HEK293 (cell line): ENCODE results near the gene CLK1.

Experiments
- CTCF ChIA-PET: fragments of 350-600 bp; formaldehyde crosslinking; extraction: SDS; loops from one replicate; lab custom pipeline; 2021; ENCODE audit warnings: antibody characterized with exemption; lab: Yijun Ruan, JAX
- POLR2A ChIA-PET: fragments of 300-600 bp; formaldehyde crosslinking; extraction: SDS; loops from one replicate; lab custom pipeline; 2020; ENCODE audit warnings: antibody characterized with exemption, inconsistent platforms; lab: Yijun Ruan, JAX
- H3K27ac ChIP-seq: fragments of 200-500 bp; sonication (Bioruptor generic); 2 replicates; pipeline ENCODE4 v1.5.1; 2014; ENCODE audit warnings: low read depth, low read length, control low read depth, inconsistent platforms; ENCODE audit errors: extremely low read depth
- H3K36me3 ChIP-seq, 2 experiments: fragments of 200-500 bp in 1 of 2; sonication (Bioruptor generic) in 1 of 2; 1 replicate in 1 of 2; 2 replicates in 1 of 2; pipeline ENCODE4 v1.5.1; 2014 to 2017; ENCODE audit warnings: inconsistent platforms in 2 of 2, low read length in 2 of 2; ENCODE audit not compliant: control insufficient read depth in 2 of 2, insufficient read depth in 1 of 2
- H3K4me1 ChIP-seq: fragments of 200-500 bp; sonication (Bioruptor generic); 2 replicates; pipeline ENCODE4 v1.5.1; 2014; ENCODE audit warnings: mild to moderate bottlenecking, low read length, inconsistent platforms; ENCODE audit not compliant: control insufficient read depth, insufficient read depth
- H3K4me3 ChIP-seq: 2 replicates; pipeline ENCODE4 v1.5.1; 2011; ENCODE audit warnings: low read depth, mild to moderate bottlenecking, control low read depth, low read length, moderate library complexity
- H3K9me3 ChIP-seq: fragments of 200-500 bp; sonication (Bioruptor generic); 2 replicates; pipeline ENCODE4 v1.5.1; 2014; ENCODE audit warnings: low read depth, low read length, inconsistent platforms; ENCODE audit not compliant: control insufficient read depth, insufficient read depth
- OSR2 ChIP-seq: fragments of 450-650 bp; formaldehyde crosslinking; IDR thresholded peaks from 2 replicates; pipeline ENCODE4 v1.5.1; 2016; ENCODE audit warnings: missing biosample characterization, missing genetic modification characterization
- SP7 ChIP-seq: fragments of 450-650 bp; formaldehyde crosslinking; IDR thresholded peaks from 2 replicates; pipeline ENCODE4 v1.5.1; 2016; ENCODE audit warnings: missing biosample characterization, missing genetic modification characterization
- ZBTB17 ChIP-seq: fragments of 450-650 bp; formaldehyde crosslinking; IDR thresholded peaks from 2 replicates; pipeline ENCODE4 v1.5.1; 2016; ENCODE audit warnings: missing biosample characterization, missing genetic modification characterization
- ZBTB21 ChIP-seq: fragments of 450-650 bp; formaldehyde crosslinking; IDR thresholded peaks from 2 replicates; pipeline ENCODE4 v1.5.1; 2017; ENCODE audit warnings: missing biosample characterization, missing genetic modification characterization
- ZEB2 ChIP-seq: fragments of 450-650 bp; formaldehyde crosslinking; IDR thresholded peaks from 2 replicates; pipeline ENCODE4 v1.5.1; 2016; ENCODE audit warnings: missing biosample characterization, missing genetic modification characterization
- ZNF214 ChIP-seq: fragments of 450-650 bp; formaldehyde crosslinking; IDR thresholded peaks from 2 replicates; pipeline ENCODE4 v1.5.1; 2017; ENCODE audit warnings: missing biosample characterization, mild to moderate bottlenecking, missing genetic modification characterization, borderline replicate concordance
- ZNF335 ChIP-seq: fragments of 450-650 bp; formaldehyde crosslinking; conservative IDR thresholded peaks from 2 replicates; pipeline ENCODE4 v1.5.1; 2016; ENCODE audit warnings: missing biosample characterization, missing genetic modification characterization
- ZNF391 ChIP-seq: fragments of 450-650 bp; formaldehyde crosslinking; IDR thresholded peaks from 2 replicates; pipeline ENCODE4 v1.5.1; 2016; ENCODE audit warnings: low read depth, missing biosample characterization, missing genetic modification characterization, borderline replicate concordance
- ZNF629 ChIP-seq: fragments of 450-650 bp; formaldehyde crosslinking; IDR thresholded peaks from 2 replicates; pipeline ENCODE4 v1.5.1; 2017; ENCODE audit warnings: missing biosample characterization, missing genetic modification characterization
- ZNF76 ChIP-seq: fragments of 450-650 bp; formaldehyde crosslinking; IDR thresholded peaks from 2 replicates; pipeline ENCODE4; 2016; ENCODE audit warnings: low read depth, missing biosample characterization, missing genetic modification characterization, borderline replicate concordance
- TF ChIP-seq, protein P1 (sequence below): fragments of 450-650 bp; formaldehyde crosslinking; IDR thresholded peaks from 2 replicates; pipeline ENCODE4 v1.5.1; 2016; ENCODE audit warnings: missing biosample characterization, missing genetic modification characterization
- TF ChIP-seq, protein P2 (sequence below): fragments of 450-650 bp; formaldehyde crosslinking; conservative IDR thresholded peaks from 2 replicates; pipeline ENCODE4 v1.5.1; 2016; ENCODE audit warnings: low read depth, missing biosample characterization, missing genetic modification characterization
- TF ChIP-seq, protein P3 (sequence below): fragments of 450-650 bp; formaldehyde crosslinking; IDR thresholded peaks from 2 replicates; pipeline ENCODE4 v1.5.1; 2016; ENCODE audit warnings: missing biosample characterization, missing genetic modification characterization
- TF ChIP-seq, protein P4 (sequence below): fragments of 450-650 bp; formaldehyde crosslinking; IDR thresholded peaks from 2 replicates; pipeline ENCODE4 v1.5.1; 2017; ENCODE audit warnings: missing biosample characterization, missing genetic modification characterization

Gene CLK1

DNA sequence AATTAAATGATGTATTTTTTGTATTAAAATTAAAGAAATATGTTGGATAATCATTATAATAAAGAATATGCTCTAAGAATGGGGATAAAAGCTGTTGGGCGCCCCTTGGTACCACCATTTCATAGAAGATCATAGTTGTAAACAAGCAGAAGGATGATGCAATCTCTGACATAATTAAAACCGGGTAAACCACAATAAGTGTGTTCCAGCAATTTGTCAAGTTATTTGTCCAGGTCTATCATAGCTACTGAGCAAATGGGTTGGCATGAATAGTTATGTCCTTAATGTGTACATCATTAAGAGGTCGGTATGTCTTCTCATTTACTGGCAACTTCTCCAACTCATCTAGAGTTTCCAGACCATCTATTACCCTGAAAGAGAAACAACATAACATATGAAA lies 6.7 kb upstream of the CLK1 start:
- CTCF ChIA-PET: interaction anchor here (0.6 kb wide), 1 partner anchor 288 kb away, joined by 3 read pairs; no protein-coding TSS in a partner anchor

More for the DNA sequence above, 6.7 kb upstream of the CLK1 start:
- Histone ChIP-seq H3K9me3 (no peaks in the 10 kb centered on the region), H3K4me1 (peaks cover 2% of the 10 kb centered on the region; the same call in 1 of the 2 replicates), H3K4me3 (no peak overlapping the region), H3K27ac (no peak overlapping the region), H3K36me3 (peaks cover 44 to 53% of the 10 kb centered on the region in 2 experiments)
- POLR2A ChIA-PET: no interaction called here
- TF ChIP-seq OSR2 (tag by site-specific recombination): peak; percentile 45
- TF ChIP-seq ZNF391 (tag by site-specific recombination): no peak
- TF ChIP-seq, protein P1, sequence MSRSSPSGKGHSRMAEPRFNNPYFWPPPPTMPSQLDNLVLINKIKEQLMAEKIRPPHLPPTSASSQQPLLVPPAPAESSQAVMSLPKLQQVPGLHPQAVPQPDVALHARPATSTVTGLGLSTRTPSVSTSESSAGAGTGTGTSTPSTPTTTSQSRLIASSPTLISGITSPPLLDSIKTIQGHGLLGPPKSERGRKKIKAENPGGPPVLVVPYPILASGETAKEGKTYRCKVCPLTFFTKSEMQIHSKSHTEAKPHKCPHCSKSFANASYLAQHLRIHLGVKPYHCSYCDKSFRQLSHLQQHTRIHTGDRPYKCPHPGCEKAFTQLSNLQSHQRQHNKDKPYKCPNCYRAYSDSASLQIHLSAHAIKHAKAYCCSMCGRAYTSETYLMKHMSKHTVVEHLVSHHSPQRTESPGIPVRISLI: no peak
- no peak for TF ChIP-seq ZNF214 (tag by site-specific recombination)
- no peak for TF ChIP-seq ZNF76 (tag by site-specific recombination)
- TF ChIP-seq, protein P2, sequence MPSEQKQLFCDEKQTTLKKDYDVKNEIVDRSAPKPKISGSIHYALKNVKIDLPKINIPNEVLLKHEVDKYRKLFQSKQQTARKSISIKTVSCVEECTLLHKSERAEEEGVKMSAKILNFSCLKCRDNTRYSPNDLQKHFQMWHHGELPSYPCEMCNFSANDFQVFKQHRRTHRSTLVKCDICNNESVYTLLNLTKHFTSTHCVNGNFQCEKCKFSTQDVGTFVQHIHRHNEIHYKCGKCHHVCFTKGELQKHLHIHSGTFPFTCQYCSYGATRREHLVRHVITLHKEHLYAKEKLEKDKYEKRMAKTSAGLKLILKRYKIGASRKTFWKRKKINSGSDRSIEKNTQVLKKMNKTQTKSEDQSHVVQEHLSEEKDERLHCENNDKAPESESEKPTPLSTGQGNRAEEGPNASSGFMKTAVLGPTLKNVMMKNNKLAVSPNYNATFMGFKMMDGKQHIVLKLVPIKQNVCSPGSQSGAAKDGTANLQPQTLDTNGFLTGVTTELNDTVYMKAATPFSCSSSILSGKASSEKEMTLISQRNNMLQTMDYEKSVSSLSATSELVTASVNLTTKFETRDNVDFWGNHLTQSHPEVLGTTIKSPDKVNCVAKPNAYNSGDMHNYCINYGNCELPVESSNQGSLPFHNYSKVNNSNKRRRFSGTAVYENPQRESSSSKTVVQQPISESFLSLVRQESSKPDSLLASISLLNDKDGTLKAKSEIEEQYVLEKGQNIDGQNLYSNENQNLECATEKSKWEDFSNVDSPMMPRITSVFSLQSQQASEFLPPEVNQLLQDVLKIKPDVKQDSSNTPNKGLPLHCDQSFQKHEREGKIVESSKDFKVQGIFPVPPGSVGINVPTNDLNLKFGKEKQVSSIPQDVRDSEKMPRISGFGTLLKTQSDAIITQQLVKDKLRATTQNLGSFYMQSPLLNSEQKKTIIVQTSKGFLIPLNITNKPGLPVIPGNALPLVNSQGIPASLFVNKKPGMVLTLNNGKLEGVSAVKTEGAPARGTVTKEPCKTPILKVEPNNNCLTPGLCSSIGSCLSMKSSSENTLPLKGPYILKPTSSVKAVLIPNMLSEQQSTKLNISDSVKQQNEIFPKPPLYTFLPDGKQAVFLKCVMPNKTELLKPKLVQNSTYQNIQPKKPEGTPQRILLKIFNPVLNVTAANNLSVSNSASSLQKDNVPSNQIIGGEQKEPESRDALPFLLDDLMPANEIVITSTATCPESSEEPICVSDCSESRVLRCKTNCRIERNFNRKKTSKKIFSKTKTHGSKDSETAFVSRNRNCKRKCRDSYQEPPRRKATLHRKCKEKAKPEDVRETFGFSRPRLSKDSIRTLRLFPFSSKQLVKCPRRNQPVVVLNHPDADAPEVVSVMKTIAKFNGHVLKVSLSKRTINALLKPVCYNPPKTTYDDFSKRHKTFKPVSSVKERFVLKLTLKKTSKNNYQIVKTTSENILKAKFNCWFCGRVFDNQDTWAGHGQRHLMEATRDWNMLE: no peak
- TF ChIP-seq ZBTB17: 0 out of 2 replicates have a peak, but pooled peaks have one; percentile 11
- TF ChIP-seq SP7 (tag by site-specific recombination): 0 out of 2 replicates have a peak, but pooled peaks have one; percentile 42
- peak; percentile 47 for TF ChIP-seq ZNF629 (tag by site-specific recombination)
- TF ChIP-seq, protein P3, sequence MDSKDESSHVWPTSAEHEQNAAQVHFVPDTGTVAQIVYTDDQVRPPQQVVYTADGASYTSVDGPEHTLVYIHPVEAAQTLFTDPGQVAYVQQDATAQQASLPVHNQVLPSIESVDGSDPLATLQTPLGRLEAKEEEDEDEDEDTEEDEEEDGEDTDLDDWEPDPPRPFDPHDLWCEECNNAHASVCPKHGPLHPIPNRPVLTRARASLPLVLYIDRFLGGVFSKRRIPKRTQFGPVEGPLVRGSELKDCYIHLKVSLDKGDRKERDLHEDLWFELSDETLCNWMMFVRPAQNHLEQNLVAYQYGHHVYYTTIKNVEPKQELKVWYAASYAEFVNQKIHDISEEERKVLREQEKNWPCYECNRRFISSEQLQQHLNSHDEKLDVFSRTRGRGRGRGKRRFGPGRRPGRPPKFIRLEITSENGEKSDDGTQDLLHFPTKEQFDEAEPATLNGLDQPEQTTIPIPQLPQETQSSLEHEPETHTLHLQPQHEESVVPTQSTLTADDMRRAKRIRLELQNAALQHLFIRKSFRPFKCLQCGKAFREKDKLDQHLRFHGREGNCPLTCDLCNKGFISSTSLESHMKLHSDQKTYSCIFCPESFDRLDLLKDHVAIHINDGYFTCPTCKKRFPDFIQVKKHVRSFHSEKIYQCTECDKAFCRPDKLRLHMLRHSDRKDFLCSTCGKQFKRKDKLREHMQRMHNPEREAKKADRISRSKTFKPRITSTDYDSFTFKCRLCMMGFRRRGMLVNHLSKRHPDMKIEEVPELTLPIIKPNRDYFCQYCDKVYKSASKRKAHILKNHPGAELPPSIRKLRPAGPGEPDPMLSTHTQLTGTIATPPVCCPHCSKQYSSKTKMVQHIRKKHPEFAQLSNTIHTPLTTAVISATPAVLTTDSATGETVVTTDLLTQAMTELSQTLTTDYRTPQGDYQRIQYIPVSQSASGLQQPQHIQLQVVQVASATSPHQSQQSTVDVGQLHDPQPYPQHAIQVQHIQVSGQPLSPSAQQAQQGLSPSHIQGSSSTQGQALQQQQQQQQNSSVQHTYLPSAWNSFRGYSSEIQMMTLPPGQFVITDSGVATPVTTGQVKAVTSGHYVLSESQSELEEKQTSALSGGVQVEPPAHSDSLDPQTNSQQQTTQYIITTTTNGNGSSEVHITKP (tag by site-specific recombination): no peak
- TF ChIP-seq, protein P4, sequence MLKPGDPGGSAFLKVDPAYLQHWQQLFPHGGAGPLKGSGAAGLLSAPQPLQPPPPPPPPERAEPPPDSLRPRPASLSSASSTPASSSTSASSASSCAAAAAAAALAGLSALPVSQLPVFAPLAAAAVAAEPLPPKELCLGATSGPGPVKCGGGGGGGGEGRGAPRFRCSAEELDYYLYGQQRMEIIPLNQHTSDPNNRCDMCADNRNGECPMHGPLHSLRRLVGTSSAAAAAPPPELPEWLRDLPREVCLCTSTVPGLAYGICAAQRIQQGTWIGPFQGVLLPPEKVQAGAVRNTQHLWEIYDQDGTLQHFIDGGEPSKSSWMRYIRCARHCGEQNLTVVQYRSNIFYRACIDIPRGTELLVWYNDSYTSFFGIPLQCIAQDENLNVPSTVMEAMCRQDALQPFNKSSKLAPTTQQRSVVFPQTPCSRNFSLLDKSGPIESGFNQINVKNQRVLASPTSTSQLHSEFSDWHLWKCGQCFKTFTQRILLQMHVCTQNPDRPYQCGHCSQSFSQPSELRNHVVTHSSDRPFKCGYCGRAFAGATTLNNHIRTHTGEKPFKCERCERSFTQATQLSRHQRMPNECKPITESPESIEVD (tag by site-specific recombination): 0 out of 2 replicates have a peak, but pooled peaks have one; percentile 30
- TF ChIP-seq ZBTB21 (tag by site-specific recombination): 0 out of 2 replicates have a peak, but pooled peaks have one; percentile 16
- no peak for TF ChIP-seq ZNF335 (tag by site-specific recombination)
- TF ChIP-seq ZEB2: peak; percentile 52; the same call in 1 of the 2 replicates
